ENCODE results near the gene DCLK1. TPM values are rescaled to one million over a fixed set of nuclear protein-coding genes. Genes with fewer than 3 reads are reported as not detected.

DCLK1 gene
- total and polyA plus RNA-seq, 10 of the 15 experiments (the other 5 are each of a cell fraction or from before 2014, with no cell fraction given), result not detected

DNA sequence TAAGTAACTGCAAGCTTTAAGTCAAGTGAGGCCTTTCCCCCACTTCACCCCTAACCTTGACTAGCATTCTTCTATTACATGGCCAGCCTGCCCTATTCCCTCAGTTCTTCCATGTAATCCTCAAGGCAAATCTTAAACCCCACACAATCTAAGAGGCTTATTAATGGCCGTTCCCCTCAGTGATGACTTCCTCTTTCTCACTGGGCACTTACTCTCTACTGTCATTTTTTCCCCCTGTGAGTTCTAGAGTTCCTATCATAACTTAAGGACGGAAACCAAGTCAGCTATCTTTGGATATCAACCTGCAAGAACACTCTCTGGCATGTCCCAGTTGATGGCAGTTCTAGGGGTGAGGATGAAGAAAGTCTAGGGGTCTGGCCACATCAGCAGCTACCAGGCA lies 131.2 kb downstream of the DCLK1 start:
- no peaks in the 10 kb centered on the region for H3K4me1 ChIP-seq (ENCODE audit: control insufficient read depth, insufficient read depth, low read length)

More for the DNA sequence above, 131.2 kb downstream of the DCLK1 start:
- SMC1A ChIA-PET (ENCODE audit: uncharacterized antibody, unreplicated experiment), result interaction anchor here (0.6 kb wide), 1 partner anchor 368 kb away, joined by 3 read pairs; no protein-coding TSS in a partner anchor
- in situ Hi-C loops (cut with MboI) (no loop called here), intact Hi-C loops (cut with micrococcal nuclease; ENCODE audit: unreplicated experiment) (no loop called here)
- H3K4me2 ChIP-seq (ENCODE audit: control insufficient read depth, insufficient read depth), result no peak overlapping the region
- POLR2A ChIA-PET, result no interaction called here
- H3K36me3 ChIP-seq (ENCODE audit: control insufficient read depth in 2 of 2, insufficient read depth in 2 of 2, low read length in 1 of 2), result no peaks in the 10 kb centered on the region
- no peak overlapping the region for H3K27ac ChIP-seq (ENCODE audit: control insufficient read depth, insufficient read depth)
- TF ChIP-seq SPI1 (IDR thresholded peaks at IDR 0.05; ENCODE audit: borderline replicate concordance, insufficient read depth, low read depth, low read length), result peak; percentile 25; the same call in 1 of the 2 replicates
- TF ChIP-seq, protein P1, sequence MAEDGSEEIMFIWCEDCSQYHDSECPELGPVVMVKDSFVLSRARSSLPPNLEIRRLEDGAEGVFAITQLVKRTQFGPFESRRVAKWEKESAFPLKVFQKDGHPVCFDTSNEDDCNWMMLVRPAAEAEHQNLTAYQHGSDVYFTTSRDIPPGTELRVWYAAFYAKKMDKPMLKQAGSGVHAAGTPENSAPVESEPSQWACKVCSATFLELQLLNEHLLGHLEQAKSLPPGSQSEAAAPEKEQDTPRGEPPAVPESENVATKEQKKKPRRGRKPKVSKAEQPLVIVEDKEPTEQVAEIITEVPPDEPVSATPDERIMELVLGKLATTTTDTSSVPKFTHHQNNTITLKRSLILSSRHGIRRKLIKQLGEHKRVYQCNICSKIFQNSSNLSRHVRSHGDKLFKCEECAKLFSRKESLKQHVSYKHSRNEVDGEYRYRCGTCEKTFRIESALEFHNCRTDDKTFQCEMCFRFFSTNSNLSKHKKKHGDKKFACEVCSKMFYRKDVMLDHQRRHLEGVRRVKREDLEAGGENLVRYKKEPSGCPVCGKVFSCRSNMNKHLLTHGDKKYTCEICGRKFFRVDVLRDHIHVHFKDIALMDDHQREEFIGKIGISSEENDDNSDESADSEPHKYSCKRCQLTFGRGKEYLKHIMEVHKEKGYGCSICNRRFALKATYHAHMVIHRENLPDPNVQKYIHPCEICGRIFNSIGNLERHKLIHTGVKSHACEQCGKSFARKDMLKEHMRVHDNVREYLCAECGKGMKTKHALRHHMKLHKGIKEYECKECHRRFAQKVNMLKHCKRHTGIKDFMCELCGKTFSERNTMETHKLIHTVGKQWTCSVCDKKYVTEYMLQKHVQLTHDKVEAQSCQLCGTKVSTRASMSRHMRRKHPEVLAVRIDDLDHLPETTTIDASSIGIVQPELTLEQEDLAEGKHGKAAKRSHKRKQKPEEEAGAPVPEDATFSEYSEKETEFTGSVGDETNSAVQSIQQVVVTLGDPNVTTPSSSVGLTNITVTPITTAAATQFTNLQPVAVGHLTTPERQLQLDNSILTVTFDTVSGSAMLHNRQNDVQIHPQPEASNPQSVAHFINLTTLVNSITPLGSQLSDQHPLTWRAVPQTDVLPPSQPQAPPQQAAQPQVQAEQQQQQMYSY (CRISPR knock-in tag; IDR thresholded peaks at IDR 0.05), result no peak
- H2AFZ ChIP-seq (ENCODE audit: control insufficient read depth, low read depth, low read length), result no peak overlapping the region
- H3K79me2 ChIP-seq (ENCODE audit: control insufficient read depth, insufficient read depth, low read length), result no peaks in the 10 kb centered on the region
- ATAC-seq, result no peak
- CTCF ChIA-PET, result no interaction called here
- no peaks in the 10 kb centered on the region for H3K9me3 ChIP-seq (replicated peaks; ENCODE audit: control insufficient read depth, insufficient read depth, low read length)
- H4K20me1 ChIP-seq (ENCODE audit: control insufficient read depth, insufficient read depth), result no peaks in the 10 kb centered on the region
- no TSS peak for BruUV-seq (replicated peaks)
- H3K9ac ChIP-seq (ENCODE audit: control insufficient read depth, insufficient read depth, low read length), result no peak overlapping the region
- FAIRE-seq, result no peak
- RAD21 ChIA-PET (ENCODE audit: unreplicated experiment), result no interaction called here
- no peak for DNase-seq (ENCODE audit: low read depth, low spot score)
- H3K4me3 ChIP-seq, result no peak overlapping the region
- no peaks in the 10 kb centered on the region for H3K27me3 ChIP-seq (replicated peaks in 1 of 2; ENCODE audit: control insufficient read depth in 2 of 2, insufficient read depth in 2 of 2, low read length in 1 of 2)
- WGBS (ENCODE audit: insufficient coverage, insufficient replicate concordance, low lambda C conversion rate, missing lambda C conversion rate), result 0% methylated on average over 2 of the region's 2 CpGs
